ENCODE results near the gene KCNJ4. TPM values are rescaled to one million over a fixed set of nuclear protein-coding genes. Genes with fewer than 3 reads are reported as not detected.

Gene KCNJ4
- total RNA-seq, 4 donors from 2014 or later: 0.63 to 1.6 (median 1.1) TPM

- Histone ChIP-seq H3K4me3 (no peak overlapping the region), H3K27me3 (no peaks in the 10 kb centered on the region), H3K9me3 (no peaks in the 10 kb centered on the region), H3K4me1 (no peaks in the 10 kb centered on the region), H3K36me3 (no peaks in the 10 kb centered on the region), H3K27ac (no peak overlapping the region)
- WGBS, 2 donors: 63 to 81% methylated on average over 2 of the region's 2 CpGs
- TF ChIP-seq EP300 (IDR thresholded peaks at IDR 0.05): no peak
- TF ChIP-seq POLR2A (IDR thresholded peaks at IDR 0.05): no peak
- no peak for TF ChIP-seq CTCF (IDR thresholded peaks at IDR 0.05)
- DNase-seq (ENCODE audit: low spot score in 2 of 2): no peak
These were observed 26.3 kb downstream of the KCNJ4 start for GRCh38 chr22:38428714-38429113.

GRCh38 chr22:38427940-38428339 lies 27.1 kb downstream of the KCNJ4 start:
- WGBS, 2 donors: 95 to 96% methylated on average over 29 to 31 of the region's 31 CpGs
- no peak overlapping the region for H3K27ac ChIP-seq
- H3K9me3 ChIP-seq: no peaks in the 10 kb centered on the region
- H3K36me3 ChIP-seq: no peaks in the 10 kb centered on the region
- H3K27me3 ChIP-seq: no peaks in the 10 kb centered on the region
- TF ChIP-seq EP300 (IDR thresholded peaks at IDR 0.05) (no peak), POLR2A (IDR thresholded peaks at IDR 0.05) (no peak), CTCF (IDR thresholded peaks at IDR 0.05) (no peak)
- H3K4me3 ChIP-seq: no peak overlapping the region
- DNase-seq (ENCODE audit: low spot score in 2 of 2): no peak
- no peaks in the 10 kb centered on the region for H3K4me1 ChIP-seq

- Histone ChIP-seq H3K4me3 (no peak overlapping the region), H3K9me3 (no peaks in the 10 kb centered on the region), H3K27ac (no peak overlapping the region), H3K36me3 (no peaks in the 10 kb centered on the region), H3K27me3 (no peaks in the 10 kb centered on the region), H3K4me1 (no peaks in the 10 kb centered on the region)
- DNase-seq (ENCODE audit: low spot score in 2 of 2): no peak
- WGBS, 2 donors: 95 to 97% methylated on average over 32 to 36 of the region's 36 CpGs
- no peak for TF ChIP-seq EP300 (IDR thresholded peaks at IDR 0.05)
- TF ChIP-seq POLR2A (IDR thresholded peaks at IDR 0.05): no peak
- TF ChIP-seq CTCF (IDR thresholded peaks at IDR 0.05): no peak
These were observed 27.5 kb downstream of the KCNJ4 start for GRCh38 chr22:38427465-38427864.

GRCh38 chr22:38426628-38427027 lies 28.4 kb downstream of the KCNJ4 start:
- Histone ChIP-seq H3K9me3 (no peaks in the 10 kb centered on the region), H3K4me3 (no peak overlapping the region), H3K36me3 (no peaks in the 10 kb centered on the region), H3K4me1 (no peaks in the 10 kb centered on the region), H3K27me3 (no peaks in the 10 kb centered on the region), H3K27ac (no peak overlapping the region)
- DNase-seq (ENCODE audit: low spot score in 2 of 2): no peak
- TF ChIP-seq EP300 (IDR thresholded peaks at IDR 0.05) (no peak), POLR2A (IDR thresholded peaks at IDR 0.05) (no peak), CTCF (IDR thresholded peaks at IDR 0.05) (no peak)
- 78 to 80% methylated on average over 16 to 17 of the region's 17 CpGs for WGBS, 2 donors

GRCh38 chr22:38424525-38425080 lies 30.4 kb downstream of the KCNJ4 start:
- no peak for TF ChIP-seq CTCF (IDR thresholded peaks at IDR 0.05)
- TF ChIP-seq POLR2A (IDR thresholded peaks at IDR 0.05): no peak
- TF ChIP-seq EP300 (IDR thresholded peaks at IDR 0.05): no peak
- H3K9me3 ChIP-seq: no peaks in the 10 kb centered on the region
- 80 to 82% methylated on average over 10 to 11 of the region's 12 CpGs for WGBS, 2 donors

More at GRCh38 chr22:38424525-38425080, 30.4 kb downstream of the KCNJ4 start:
- Histone ChIP-seq H3K36me3 (no peaks in the 10 kb centered on the region), H3K27me3 (no peaks in the 10 kb centered on the region), H3K4me1 (no peaks in the 10 kb centered on the region), H3K27ac (peak overlapping the region in 1 of 4 donors; percentile 7), H3K4me3 (no peak overlapping the region)
- DNase-seq (ENCODE audit: low spot score in 2 of 2): no peak

Measured in tibial nerve (tissue), 4 donors.